Muscle layer of colon (tissue), 2 donors: ENCODE data around the gene GTF3C2.

Source experiments
- H3K27ac ChIP-seq: one replicate; pipeline ENCODE4 v1.7.0; 2013; ENCODE audit warnings: low read depth, mild to moderate bottlenecking, low read length, moderate library complexity
- H3K27me3 ChIP-seq, 2 donors: one replicate each; pipeline ENCODE4 v1.7.0; 2013; ENCODE audit warnings: low read length in 2 of 2, mild to moderate bottlenecking in 2 of 2; ENCODE audit not compliant: insufficient read depth in 2 of 2, control insufficient read depth in 1 of 2
- H3K36me3 ChIP-seq: one replicate; pipeline ENCODE4 v1.7.0; 2013; ENCODE audit warnings: mild to moderate bottlenecking, low read length; ENCODE audit not compliant: insufficient read depth
- H3K4me1 ChIP-seq: one replicate; pipeline ENCODE4 v1.7.0; 2013; ENCODE audit warnings: mild to moderate bottlenecking, low read length; ENCODE audit not compliant: insufficient read depth
- H3K4me3 ChIP-seq, 2 donors: one replicate each; pipeline ENCODE4 v1.7.0; 2013; ENCODE audit warnings: low read length in 2 of 2, low read depth in 1 of 2, mild to moderate bottlenecking in 1 of 2, moderate library complexity in 1 of 2
- H3K9ac ChIP-seq: one replicate; pipeline ENCODE4 v1.7.0; 2013; ENCODE audit warnings: low read length
- H3K9me3 ChIP-seq: one replicate; pipeline ENCODE4 v1.7.0; 2013; ENCODE audit warnings: mild to moderate bottlenecking, low read length
- donor health status: abdominal sarcoma.
- donor health status: Adenocarcinoma of cecum.

GTF3C2 gene

GRCh38 chr2:27356382-27357181, at the start of gene GTF3C2:
TSS of gene GTF3C2 (minus strand) at chr2:27356764. CDS start at chr2:27343554, 13,210 bp downstream.
- H3K36me3 ChIP-seq = no peaks in the 10 kb centered on the region
- peaks cover 28% of the 10 kb centered on the region for H3K4me1 ChIP-seq
- H3K27me3 ChIP-seq = no peaks in the 10 kb centered on the region
- H3K9ac ChIP-seq = peak within 1 kb of the TSS; percentile 83
- no peaks in the 10 kb centered on the region for H3K9me3 ChIP-seq
- H3K4me3 ChIP-seq = peak within 1 kb of the TSS; percentile 90 to 96
- peak within 1 kb of the TSS; percentile 75 for H3K27ac ChIP-seq

GRCh38 chr2:27400348-27401135, 44.0 kb upstream of the GTF3C2 start:
- Histone ChIP-seq H3K4me1 (no peaks in the 10 kb centered on the region), H3K9me3 (no peaks in the 10 kb centered on the region), H3K27me3 (no peaks in the 10 kb centered on the region), H3K36me3 (no peaks in the 10 kb centered on the region), H3K4me3 (no peak overlapping the region), H3K27ac (no peak overlapping the region), H3K9ac (no peak overlapping the region)

GRCh38 chr2:27398962-27399361, 42.4 kb upstream of the GTF3C2 start:
- no peak overlapping the region for H3K27ac ChIP-seq
- no peaks in the 10 kb centered on the region for H3K36me3 ChIP-seq
- no peak overlapping the region for H3K4me3 ChIP-seq
- H3K9ac ChIP-seq = no peak overlapping the region
- no peaks in the 10 kb centered on the region for H3K9me3 ChIP-seq
- H3K4me1 ChIP-seq = no peaks in the 10 kb centered on the region
- H3K27me3 ChIP-seq = no peaks in the 10 kb centered on the region

GRCh38 chr2:27393225-27393624, 36.7 kb upstream of the GTF3C2 start:
- H3K36me3 ChIP-seq = no peaks in the 10 kb centered on the region
- no peak overlapping the region for H3K27ac ChIP-seq
- H3K4me1 ChIP-seq = no peaks in the 10 kb centered on the region
- H3K27me3 ChIP-seq = no peaks in the 10 kb centered on the region
- no peak overlapping the region for H3K9ac ChIP-seq
- H3K9me3 ChIP-seq = no peaks in the 10 kb centered on the region
- H3K4me3 ChIP-seq = no peak overlapping the region

- H3K4me3 ChIP-seq = no peak overlapping the region
- H3K4me1 ChIP-seq = no peaks in the 10 kb centered on the region
- peaks cover 5% of the 10 kb centered on the region for H3K36me3 ChIP-seq
- no peaks in the 10 kb centered on the region for H3K9me3 ChIP-seq
- H3K27ac ChIP-seq = no peak overlapping the region
- H3K9ac ChIP-seq = no peak overlapping the region
- no peaks in the 10 kb centered on the region for H3K27me3 ChIP-seq
Observed at GRCh38 chr2:27390822-27391679, 34.5 kb upstream of the GTF3C2 start.

GRCh38 chr2:27381577-27382181, 25.1 kb upstream of the GTF3C2 start:
- H3K4me3 ChIP-seq = peak overlapping the region in 1 of 2 donors; percentile 52
- H3K9me3 ChIP-seq = no peaks in the 10 kb centered on the region
- H3K27ac ChIP-seq = peak overlapping the region; percentile 77
- H3K9ac ChIP-seq = peak overlapping the region; percentile 9
- no peaks in the 10 kb centered on the region for H3K27me3 ChIP-seq
- peaks cover 15% of the 10 kb centered on the region for H3K4me1 ChIP-seq
- H3K36me3 ChIP-seq = peaks cover 60% of the 10 kb centered on the region

- Histone ChIP-seq H3K27ac (peak within 1 kb of the TSS; percentile 77), H3K4me1 (peaks cover 15% of the 10 kb centered on the region), H3K36me3 (peaks cover 61% of the 10 kb centered on the region), H3K9me3 (no peaks in the 10 kb centered on the region), H3K4me3 (peak within 1 kb of the TSS; percentile 47 to 84), H3K9ac (peak within 1 kb of the TSS; percentile 86), H3K27me3 (no peaks in the 10 kb centered on the region)
Observed at GRCh38 chr2:27380626-27381545, 24.3 kb upstream of the GTF3C2 start, which contains the start of gene ZNF513. TSS of gene ZNF513 (minus strand) at chr2:27380734. CDS start at chr2:27380526, 208 bp downstream.

- Histone ChIP-seq H3K36me3 (peaks cover 63% of the 10 kb centered on the region), H3K9me3 (no peaks in the 10 kb centered on the region)
Observed at GRCh38 chr2:27379836-27380625, 23.5 kb upstream of the GTF3C2 start.

GRCh38 chr2:27379383-27379835, 22.8 kb upstream of the GTF3C2 start:
- Histone ChIP-seq H3K27me3 (no peaks in the 10 kb centered on the region), H3K4me3 (peak overlapping the region; percentile 47 to 84), H3K4me1 (peaks cover 15% of the 10 kb centered on the region), H3K36me3 (peaks cover 63% of the 10 kb centered on the region), H3K9me3 (no peaks in the 10 kb centered on the region), H3K27ac (peak overlapping the region; percentile 77), H3K9ac (peak overlapping the region; percentile 86)

More at GRCh38 chr2:27379836-27380625, 23.5 kb upstream of the GTF3C2 start:
- Histone ChIP-seq H3K4me1 (peaks cover 15% of the 10 kb centered on the region), H3K9ac (peak overlapping the region; percentile 86), H3K4me3 (peak overlapping the region; percentile 47 to 84), H3K27me3 (no peaks in the 10 kb centered on the region), H3K27ac (peak overlapping the region; percentile 77)
